PFSK-1 (cell line): ENCODE results near the gene LRRC4C.

Source experiments
- FOXP2 ChIP-seq: optimal IDR thresholded peaks from 2 replicates; pipeline ENCODE3; 2011; ENCODE audit warnings: borderline replicate concordance, control low read depth, inconsistent platforms; ENCODE audit not compliant: insufficient read depth; ENCODE audit errors: extremely low read length, extremely low read depth
- POLR2AphosphoS5 ChIP-seq: IDR thresholded peaks from 2 replicates; pipeline ENCODE4 v1.6.1; 2012; ENCODE audit warnings: low read depth, mild to moderate bottlenecking, control low read depth, low read length, moderate library complexity
- SIN3A ChIP-seq: IDR thresholded peaks from 2 replicates; pipeline ENCODE4 v1.6.1; 2012; ENCODE audit warnings: mild to moderate bottlenecking, low read length, moderate library complexity, borderline replicate concordance; ENCODE audit not compliant: insufficient read depth
- TAF1 ChIP-seq: IDR thresholded peaks from 2 replicates; pipeline ENCODE4 v1.6.1; 2012; ENCODE audit warnings: low read length, control low read depth, borderline replicate concordance; ENCODE audit not compliant: insufficient read depth

DNA sequence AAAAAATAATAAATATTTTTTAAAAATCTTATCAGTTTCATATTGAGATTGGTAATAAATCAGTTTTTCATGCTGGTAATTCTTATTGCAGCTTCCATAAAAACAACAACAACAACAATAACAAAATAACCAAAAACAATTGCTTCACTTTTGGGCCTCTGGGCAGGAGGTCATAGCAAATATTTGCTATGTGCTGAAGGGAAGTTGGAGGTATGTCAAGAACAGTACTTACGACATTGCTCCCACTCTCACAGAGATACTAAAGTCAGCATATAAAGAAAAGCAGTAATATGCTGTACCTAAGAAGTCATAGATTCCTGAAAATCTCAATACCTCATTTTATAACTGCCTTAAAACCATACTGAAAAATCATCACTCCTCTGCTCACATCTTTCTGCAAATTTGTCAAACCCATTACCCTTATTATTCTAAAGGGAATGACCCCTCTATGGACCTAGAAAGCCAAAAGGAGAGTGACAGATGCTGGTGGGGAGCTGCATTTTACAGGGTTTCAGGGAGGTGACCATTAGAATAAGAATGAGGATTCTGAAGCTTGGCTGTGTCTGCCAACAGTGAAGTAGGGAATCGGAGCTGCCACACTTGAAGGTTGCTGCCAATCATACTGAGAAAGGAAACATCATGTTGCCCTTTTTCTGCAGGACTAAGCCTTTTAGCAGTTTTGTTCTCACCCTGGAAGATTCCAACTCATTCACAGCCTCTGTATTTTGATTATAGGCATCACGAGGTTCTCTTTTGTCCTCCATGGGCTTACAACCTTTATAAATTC is 742.9 kb downstream of the LRRC4C start:
- TF ChIP-seq SIN3A: no peak
- TF ChIP-seq POLR2AphosphoS5: no peak
- TF ChIP-seq FOXP2: no peak
- no peak for TF ChIP-seq TAF1
